Breast epithelium (tissue), 3 donors: ENCODE data around the gene FOXN3.

Experiments used
- POLR2A ChIP-seq: fragments of 450-650 bp; IDR thresholded peaks from one replicate; pipeline ENCODE4 v1.6.1; 2016; ENCODE audit warnings: antibody characterized with exemption, mild to moderate bottlenecking, moderate library complexity
- POLR2AphosphoS5 ChIP-seq, 3 donors: sonication (generic); formaldehyde crosslinking; IDR thresholded peaks; one replicate each; pipeline ENCODE4 v1.6.1; 2017; ENCODE audit warnings: antibody characterized with exemption in 3 of 3
- TF ChIP-seq, protein P1 (sequence below), 3 donors: fragments of 450-650 bp; IDR thresholded peaks; one replicate each; pipeline ENCODE4 v1.5.1; 2016 to 2017; ENCODE audit warnings: antibody characterized with exemption in 3 of 3, mild to moderate bottlenecking in 3 of 3, moderate library complexity in 3 of 3

DNA sequence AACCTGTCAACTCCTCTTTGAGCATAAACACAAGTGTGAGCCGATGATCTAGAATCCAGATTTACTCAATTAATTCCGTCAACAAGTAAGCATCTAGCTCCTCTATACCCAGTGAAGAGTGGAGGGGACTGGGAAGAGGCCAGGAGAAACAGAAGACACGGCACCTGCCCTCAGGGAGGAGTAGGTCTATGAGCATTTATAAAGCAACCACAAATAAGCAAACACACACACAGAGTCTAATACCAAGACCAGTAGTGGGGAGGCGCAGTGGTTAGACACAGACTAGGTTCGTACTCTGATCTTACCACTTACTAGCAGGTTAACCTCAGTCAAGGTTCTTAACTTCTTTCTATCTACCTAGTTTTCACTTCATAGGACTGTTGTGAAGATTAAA lies 5.9 kb upstream of the FOXN3 start:
- TF ChIP-seq, protein P1, sequence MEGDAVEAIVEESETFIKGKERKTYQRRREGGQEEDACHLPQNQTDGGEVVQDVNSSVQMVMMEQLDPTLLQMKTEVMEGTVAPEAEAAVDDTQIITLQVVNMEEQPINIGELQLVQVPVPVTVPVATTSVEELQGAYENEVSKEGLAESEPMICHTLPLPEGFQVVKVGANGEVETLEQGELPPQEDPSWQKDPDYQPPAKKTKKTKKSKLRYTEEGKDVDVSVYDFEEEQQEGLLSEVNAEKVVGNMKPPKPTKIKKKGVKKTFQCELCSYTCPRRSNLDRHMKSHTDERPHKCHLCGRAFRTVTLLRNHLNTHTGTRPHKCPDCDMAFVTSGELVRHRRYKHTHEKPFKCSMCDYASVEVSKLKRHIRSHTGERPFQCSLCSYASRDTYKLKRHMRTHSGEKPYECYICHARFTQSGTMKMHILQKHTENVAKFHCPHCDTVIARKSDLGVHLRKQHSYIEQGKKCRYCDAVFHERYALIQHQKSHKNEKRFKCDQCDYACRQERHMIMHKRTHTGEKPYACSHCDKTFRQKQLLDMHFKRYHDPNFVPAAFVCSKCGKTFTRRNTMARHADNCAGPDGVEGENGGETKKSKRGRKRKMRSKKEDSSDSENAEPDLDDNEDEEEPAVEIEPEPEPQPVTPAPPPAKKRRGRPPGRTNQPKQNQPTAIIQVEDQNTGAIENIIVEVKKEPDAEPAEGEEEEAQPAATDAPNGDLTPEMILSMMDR (IDR thresholded peaks at IDR 0.05) = no peak
- TF ChIP-seq POLR2A = no peak
- TF ChIP-seq POLR2AphosphoS5 (IDR thresholded peaks at IDR 0.05) = no peak
